ENCODE measurements around the gene OR2A25.

The OR2A25 gene

GRCh38 chr7:144085978-144086377, 16.4 kb downstream of the OR2A25 start, which contains the start of gene OR2A12:
TSS of gene OR2A12 (plus strand) at chr7:144086278. CDS start at chr7:144095108, 8,830 bp downstream.
- DNase-seq = no peak

- no peak for DNase-seq
These were observed 17.1 kb downstream of the OR2A25 start for GRCh38 chr7:144086730-144087129.

- DNase-seq = no peak
These were observed 17.6 kb downstream of the OR2A25 start for GRCh38 chr7:144087230-144087629.

DNA sequence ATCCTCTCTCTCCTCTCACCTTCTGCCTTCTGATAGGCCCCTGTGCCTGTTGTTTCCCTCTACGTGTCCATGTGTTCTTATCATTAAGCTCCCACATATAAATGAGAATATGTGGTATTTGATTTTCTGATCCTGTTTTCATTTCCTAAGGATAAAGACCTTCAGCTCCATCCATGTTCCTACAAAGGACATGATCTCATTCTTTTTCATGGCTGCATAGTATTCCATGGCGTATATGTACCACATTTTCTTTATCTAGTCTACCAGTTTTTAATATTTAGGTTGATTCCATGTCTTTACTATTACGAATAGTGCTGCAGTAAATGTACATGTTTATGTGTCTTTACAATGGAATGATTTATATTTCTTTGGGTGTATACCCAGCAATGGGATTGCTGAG, 21.1 kb downstream of the OR2A25 start:
- no peak for DNase-seq

DNA sequence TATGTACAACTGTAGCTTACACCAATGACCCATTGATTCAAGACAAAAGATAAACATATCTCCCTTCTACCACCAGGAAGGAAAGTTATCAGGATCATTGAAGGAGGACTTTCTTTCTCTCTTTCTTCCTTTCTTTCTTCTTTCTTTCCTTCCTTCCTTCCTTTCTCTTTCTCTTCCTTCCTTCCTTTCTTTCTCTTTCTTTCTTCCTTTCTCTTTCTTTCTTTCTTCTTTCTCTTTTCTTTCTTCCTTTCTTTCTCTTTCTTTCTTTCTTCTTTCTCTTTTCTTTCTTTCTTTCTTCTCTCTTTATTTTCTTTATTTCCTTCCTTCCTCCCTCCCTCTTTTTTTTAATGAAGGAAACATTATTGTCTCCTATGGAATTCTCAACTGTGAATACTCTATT, 29.2 kb downstream of the OR2A25 start:
- DNase-seq = no peak

- DNase-seq = no peak
These were observed 31.0 kb downstream of the OR2A25 start for GRCh38 chr7:144100607-144101006.

GRCh38 chr7:144102041-144102440, 32.4 kb downstream of the OR2A25 start:
- DNase-seq = no peak

DNA sequence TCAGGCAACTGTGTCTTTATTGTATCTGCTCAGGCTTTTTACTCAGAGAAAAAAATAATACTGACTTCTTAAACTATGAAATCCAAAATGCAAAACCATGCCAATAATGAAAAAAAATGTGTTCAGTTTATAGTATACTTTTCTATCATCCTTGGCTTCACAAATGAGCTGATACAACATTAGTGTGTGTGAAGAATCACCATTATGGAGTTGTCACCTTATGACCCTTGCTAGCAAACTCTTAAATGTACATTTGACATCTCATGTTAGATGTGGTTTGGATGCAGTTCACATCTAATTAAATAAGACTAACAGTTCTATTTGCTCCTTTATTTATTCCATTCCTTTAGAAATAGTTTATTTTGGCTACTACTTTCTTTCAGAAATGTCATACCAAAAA, 35.6 kb downstream of the OR2A25 start:
- DNase-seq = no peak

GRCh38 chr7:144109283-144109682, 39.7 kb downstream of the OR2A25 start, which contains the start of gene OR2A2:
TSS of gene OR2A2 (plus strand) at chr7:144109583. CDS start at chr7:144109583, 0 bp downstream.
- DNase-seq = no peak

DNA sequence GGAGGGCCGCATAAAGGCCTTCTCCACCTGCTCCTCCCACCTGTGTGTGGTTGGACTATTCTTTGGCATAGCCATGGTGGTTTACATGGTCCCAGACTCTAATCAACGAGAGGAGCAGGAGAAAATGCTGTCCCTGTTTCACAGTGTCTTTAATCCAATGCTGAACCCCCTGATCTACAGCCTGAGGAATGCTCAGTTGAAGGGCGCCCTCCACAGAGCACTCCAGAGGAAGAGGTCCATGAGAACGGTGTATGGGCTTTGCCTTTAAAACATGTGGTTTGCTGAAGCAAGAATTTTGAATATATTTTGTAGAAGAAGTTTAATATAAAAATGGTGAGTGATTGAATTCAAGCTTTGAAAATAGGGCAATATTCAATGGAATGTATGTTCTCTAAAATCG, 40.7 kb downstream of the OR2A25 start:
- no peak for DNase-seq

DNA sequence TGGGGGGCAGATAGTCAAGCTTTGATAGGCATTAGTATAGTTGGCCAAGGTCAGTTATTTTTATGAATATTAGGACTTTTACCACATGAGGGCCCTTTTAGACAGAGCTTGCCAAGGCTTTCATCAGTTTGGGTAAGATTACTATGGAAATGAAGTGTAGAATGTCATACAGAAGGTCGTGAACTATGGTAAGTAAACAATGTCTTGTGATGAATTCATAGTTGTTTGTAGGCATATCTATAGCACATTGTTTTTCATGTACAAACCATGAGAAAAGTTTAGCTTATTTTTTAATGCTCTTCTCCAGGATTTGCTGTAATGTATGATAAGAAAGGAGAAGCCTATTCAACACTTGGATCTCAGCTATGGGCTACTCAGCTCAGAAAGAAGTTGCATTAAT, 44.0 kb downstream of the OR2A25 start:
- no peak for DNase-seq

DNA sequence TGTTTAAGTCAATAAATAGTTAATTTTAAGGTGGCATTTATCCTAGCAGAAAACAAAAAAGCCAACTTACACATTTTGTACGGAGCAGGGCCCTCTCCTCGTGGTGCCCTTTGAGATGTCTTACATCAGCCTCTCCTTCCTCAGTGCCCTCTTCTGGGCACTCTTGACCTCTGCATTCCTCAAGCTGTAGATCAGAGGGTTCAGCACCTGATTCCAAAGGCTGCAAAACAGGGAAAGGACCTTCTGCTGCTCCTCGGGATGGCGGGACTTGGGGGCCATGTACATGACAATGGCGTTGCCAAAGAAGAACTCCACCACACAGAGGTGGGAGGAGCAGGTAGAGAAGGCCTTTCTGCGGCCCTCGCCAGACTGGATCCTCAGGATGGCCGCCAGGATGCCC, 48.7 kb downstream of the OR2A25 start:
- DNase-seq = no peak

GRCh38 chr7:144122876-144123275, 53.3 kb downstream of the OR2A25 start, which contains the start of gene OR2A14:
TSS of gene OR2A14 (plus strand) at chr7:144123176. CDS start at chr7:144129113, 5,937 bp downstream.
- no peak for DNase-seq

All from DMS53 (cell line).